ENCODE results near the gene PRLHR. TPM values are rescaled to one million over a fixed set of nuclear protein-coding genes. Genes with fewer than 3 reads are reported as not detected.

Gene PRLHR
- total RNA-seq, 1 donor from 2014 or later, result not detected

- Histone ChIP-seq H3K9ac (ENCODE audit: low read depth in 1 of 3, low read length in 3 of 3) (no peak overlapping the region), H3K9me3 (ENCODE audit: control insufficient read depth in 3 of 3, low read length in 3 of 3) (no peaks in the 10 kb centered on the region), H3K4me3 (ENCODE audit: low read length in 3 of 3) (no peak overlapping the region), H3K4me1 (ENCODE audit: control insufficient read depth in 3 of 3, insufficient read depth in 3 of 3, low read length in 3 of 3) (no peaks in the 10 kb centered on the region), H3K36me3 (ENCODE audit: control insufficient read depth in 3 of 3, insufficient read depth in 3 of 3, low read length in 3 of 3) (no peaks in the 10 kb centered on the region), H3K27ac (ENCODE audit: low read depth, low read length) (no peak overlapping the region), H3K27me3 (ENCODE audit: control insufficient read depth in 3 of 3, insufficient read depth in 3 of 3, low read length in 3 of 3) (peaks cover 14 to 24% (median 14%) of the 10 kb centered on the region in 3 donors)
Observed at GRCh38 chr10:118544401-118544948, 51.0 kb downstream of the PRLHR start.

DNA sequence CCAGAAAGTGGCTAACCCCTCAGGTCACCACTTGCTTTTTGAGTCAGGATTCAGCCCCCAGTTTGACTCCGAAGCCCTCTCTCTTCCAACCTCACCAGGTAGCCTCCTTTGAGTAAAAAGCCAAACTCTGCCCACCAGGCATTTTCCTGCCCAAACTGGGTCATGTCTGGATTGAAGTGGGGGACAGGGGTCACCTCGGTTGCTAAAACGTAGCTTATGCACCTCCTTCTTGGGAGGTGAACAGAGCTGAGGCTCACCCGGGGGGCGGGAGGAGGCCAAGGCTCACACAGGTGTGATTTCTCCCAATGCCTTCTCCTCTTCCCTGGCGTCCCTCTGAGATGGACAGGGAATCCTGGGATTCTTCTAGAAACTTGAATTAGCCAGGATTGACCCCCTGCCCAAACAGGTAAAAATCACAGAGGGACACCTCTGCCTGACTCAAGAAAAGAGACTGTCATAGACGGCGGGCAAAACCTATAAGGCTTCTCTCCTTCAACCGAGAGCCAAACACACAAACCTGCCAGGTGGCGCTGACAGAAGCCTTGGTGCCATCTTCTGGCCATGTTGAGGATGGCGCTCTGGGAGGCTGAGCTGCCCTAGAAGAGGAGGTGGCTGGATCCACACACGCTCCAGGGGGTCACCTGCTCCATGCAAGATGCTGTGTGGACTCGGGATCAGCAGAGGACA is 51.6 kb downstream of the PRLHR start:
- Histone ChIP-seq H3K27ac (ENCODE audit: low read depth, low read length) (no peak overlapping the region), H3K4me1 (ENCODE audit: control insufficient read depth in 3 of 3, insufficient read depth in 3 of 3, low read length in 3 of 3) (no peaks in the 10 kb centered on the region), H3K36me3 (ENCODE audit: control insufficient read depth in 3 of 3, insufficient read depth in 3 of 3, low read length in 3 of 3) (no peaks in the 10 kb centered on the region), H3K9me3 (ENCODE audit: control insufficient read depth in 3 of 3, low read length in 3 of 3) (no peaks in the 10 kb centered on the region), H3K9ac (ENCODE audit: low read depth in 1 of 3, low read length in 3 of 3) (no peak overlapping the region), H3K27me3 (ENCODE audit: control insufficient read depth in 3 of 3, insufficient read depth in 3 of 3, low read length in 3 of 3) (peaks cover 14 to 24% (median 14%) of the 10 kb centered on the region in 3 donors), H3K4me3 (ENCODE audit: low read length in 3 of 3) (no peak overlapping the region)

GRCh38 chr10:118542745-118543144 is 52.7 kb downstream of the PRLHR start:
- Histone ChIP-seq H3K9me3 (ENCODE audit: control insufficient read depth in 3 of 3, low read length in 3 of 3) (no peaks in the 10 kb centered on the region), H3K27me3 (ENCODE audit: control insufficient read depth in 3 of 3, insufficient read depth in 3 of 3, low read length in 3 of 3) (peaks cover 14 to 24% (median 14%) of the 10 kb centered on the region in 3 donors), H3K27ac (ENCODE audit: low read depth, low read length) (no peak overlapping the region)

GRCh38 chr10:118542205-118542604 is 53.2 kb downstream of the PRLHR start:
- no peak overlapping the region for H3K4me3 ChIP-seq (ENCODE audit: low read length in 3 of 3)
- H3K4me1 ChIP-seq (ENCODE audit: control insufficient read depth in 3 of 3, insufficient read depth in 3 of 3, low read length in 3 of 3), result no peaks in the 10 kb centered on the region
- H3K27me3 ChIP-seq (ENCODE audit: control insufficient read depth in 3 of 3, insufficient read depth in 3 of 3, low read length in 3 of 3), result peaks cover 14 to 24% (median 14%) of the 10 kb centered on the region in 3 donors
- H3K36me3 ChIP-seq (ENCODE audit: control insufficient read depth in 3 of 3, insufficient read depth in 3 of 3, low read length in 3 of 3), result no peaks in the 10 kb centered on the region
- H3K27ac ChIP-seq (ENCODE audit: low read depth, low read length), result no peak overlapping the region
- no peaks in the 10 kb centered on the region for H3K9me3 ChIP-seq (ENCODE audit: control insufficient read depth in 3 of 3, low read length in 3 of 3)
- H3K9ac ChIP-seq (ENCODE audit: low read depth in 1 of 3, low read length in 3 of 3), result no peak overlapping the region

More at GRCh38 chr10:118542745-118543144, 52.7 kb downstream of the PRLHR start:
- Histone ChIP-seq H3K4me1 (ENCODE audit: control insufficient read depth in 3 of 3, insufficient read depth in 3 of 3, low read length in 3 of 3) (no peaks in the 10 kb centered on the region), H3K36me3 (ENCODE audit: control insufficient read depth in 3 of 3, insufficient read depth in 3 of 3, low read length in 3 of 3) (no peaks in the 10 kb centered on the region), H3K9ac (ENCODE audit: low read depth in 1 of 3, low read length in 3 of 3) (no peak overlapping the region), H3K4me3 (ENCODE audit: low read length in 3 of 3) (no peak overlapping the region)

DNA sequence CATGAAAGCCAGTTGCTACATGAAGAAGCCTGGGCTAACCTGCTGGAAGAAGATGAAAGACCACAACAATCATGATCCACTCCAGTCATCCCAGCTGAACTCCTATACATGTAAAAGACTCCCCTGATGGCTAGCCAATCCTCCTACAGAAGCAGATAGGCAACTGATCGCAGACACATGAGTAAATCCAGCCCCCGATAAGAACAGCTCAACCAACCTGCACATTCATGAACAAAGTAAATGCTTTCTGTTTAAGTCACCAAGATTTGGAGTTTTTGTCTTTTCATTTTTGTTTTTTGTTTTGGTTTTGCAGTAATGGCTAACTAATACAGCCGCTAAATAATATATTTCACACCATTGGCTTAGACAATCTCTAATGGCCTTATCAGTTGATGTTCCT is 53.7 kb downstream of the PRLHR start:
- Histone ChIP-seq H3K9me3 (ENCODE audit: control insufficient read depth in 3 of 3, low read length in 3 of 3) (no peaks in the 10 kb centered on the region), H3K36me3 (ENCODE audit: control insufficient read depth in 3 of 3, insufficient read depth in 3 of 3, low read length in 3 of 3) (no peaks in the 10 kb centered on the region), H3K4me1 (ENCODE audit: control insufficient read depth in 3 of 3, insufficient read depth in 3 of 3, low read length in 3 of 3) (no peaks in the 10 kb centered on the region), H3K27ac (ENCODE audit: low read depth, low read length) (no peak overlapping the region), H3K4me3 (ENCODE audit: low read length in 3 of 3) (no peak overlapping the region), H3K9ac (ENCODE audit: low read depth in 1 of 3, low read length in 3 of 3) (no peak overlapping the region), H3K27me3 (ENCODE audit: control insufficient read depth in 3 of 3, insufficient read depth in 3 of 3, low read length in 3 of 3) (peaks cover 14 to 24% (median 14%) of the 10 kb centered on the region in 3 donors)

Other genes with a start within 250 kb of the PRLHR start
- gene CACUL1, start 159.3 kb upstream of the PRLHR start, total RNA-seq, result 17.7 TPM